SH-SY5Y (cell line): ENCODE measurements around the gene PUDP.

Source experiments
- GATA2 ChIP-seq: IDR thresholded peaks from 2 replicates; pipeline ENCODE4 v1.6.1; 2011; ENCODE audit warnings: mild to moderate bottlenecking, low read depth, low read length
- GATA3 ChIP-seq: IDR thresholded peaks from 2 replicates; pipeline ENCODE4 v1.6.1; 2011; ENCODE audit warnings: low read depth, mild to moderate bottlenecking, low read length, moderate library complexity

PUDP gene

DNA sequence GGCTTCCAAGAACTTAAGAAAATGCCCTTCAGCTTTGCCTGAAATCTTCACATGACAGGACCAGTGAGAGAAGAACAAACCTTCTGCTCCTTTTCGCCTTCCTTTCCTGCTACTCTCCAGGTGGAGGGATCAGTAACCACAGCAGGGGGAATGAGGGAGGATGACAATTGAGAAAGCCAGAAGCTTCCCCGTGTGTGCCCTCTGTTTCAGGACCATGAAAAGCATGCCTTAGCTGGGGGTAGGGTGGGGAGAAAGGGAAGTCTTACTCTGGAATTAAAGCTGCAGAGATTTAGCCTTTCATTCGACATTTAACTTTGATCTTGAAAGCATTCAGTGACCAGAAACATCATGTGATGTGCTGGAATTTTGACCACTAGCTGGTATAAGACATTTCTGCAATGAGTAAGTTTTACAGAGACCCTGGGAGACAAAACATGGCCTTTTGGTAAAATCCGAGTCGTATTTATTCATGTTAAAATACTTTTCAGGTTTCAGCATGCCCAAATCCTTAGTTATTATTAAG, 10.6 kb upstream of the PUDP start:
- no peak for TF ChIP-seq GATA2
- TF ChIP-seq GATA3: no peak

DNA sequence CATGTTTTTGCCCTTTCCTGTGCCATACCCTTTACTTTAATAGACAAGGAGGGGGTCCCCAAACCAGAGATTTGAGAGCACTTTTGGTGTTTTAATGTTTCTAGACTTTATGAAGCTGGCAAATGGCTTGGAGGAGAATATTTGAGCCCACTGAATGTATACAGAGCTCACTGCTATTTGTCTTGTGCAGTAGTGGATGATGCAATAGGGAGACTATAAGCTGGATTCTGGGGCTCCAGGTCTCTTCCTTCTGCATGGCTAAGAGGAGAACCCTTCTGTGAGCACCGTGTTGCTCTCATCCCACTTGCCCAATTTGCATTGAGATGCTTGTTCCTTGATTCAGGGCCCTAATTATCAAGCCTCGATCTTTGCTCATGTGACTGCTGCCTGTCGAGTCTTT, 8.9 kb upstream of the PUDP start:
- no peak for TF ChIP-seq GATA3
- no peak for TF ChIP-seq GATA2

GRCh38 chrX:7155163-7155562, 7.2 kb upstream of the PUDP start:
- TF ChIP-seq GATA3: no peak
- no peak for TF ChIP-seq GATA2

GRCh38 chrX:7154041-7154597, 6.2 kb upstream of the PUDP start:
- no peak for TF ChIP-seq GATA2
- TF ChIP-seq GATA3: no peak

DNA sequence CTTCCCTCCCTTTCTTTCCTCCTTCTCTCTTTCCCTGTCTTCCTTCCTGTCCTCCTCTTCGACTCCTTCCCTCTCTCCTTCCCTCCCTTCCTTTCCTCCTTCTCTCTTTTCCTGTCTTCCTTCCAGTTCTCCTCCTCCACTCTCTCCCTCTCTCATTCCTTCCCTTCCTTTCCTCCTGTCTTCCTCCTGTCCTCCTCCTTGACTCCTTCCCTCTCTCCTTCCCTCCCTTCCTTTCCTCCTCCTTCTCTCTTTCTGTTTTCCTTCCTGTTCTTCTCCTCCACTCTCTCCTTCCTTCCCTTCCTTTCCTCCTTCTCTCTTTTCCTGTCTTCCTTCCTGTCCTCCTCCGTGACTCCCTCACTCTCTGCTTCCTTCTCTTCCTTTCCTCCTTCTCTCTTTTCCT, 5.3 kb upstream of the PUDP start:
- TF ChIP-seq GATA2: no peak
- TF ChIP-seq GATA3: no peak

GRCh38 chrX:7149411-7149810, 1.5 kb upstream of the PUDP start:
- TF ChIP-seq GATA2 (no peak), GATA3 (no peak)

- no peak for TF ChIP-seq GATA2
- no peak for TF ChIP-seq GATA3
Measured at GRCh38 chrX:7147413-7147977, 458 bp downstream of the PUDP start, which contains the start of gene STS. Gene STS, plus strand, starts transcription at chrX:7147712. Its CDS starts 105,488 bp downstream, at chrX:7253200.

DNA sequence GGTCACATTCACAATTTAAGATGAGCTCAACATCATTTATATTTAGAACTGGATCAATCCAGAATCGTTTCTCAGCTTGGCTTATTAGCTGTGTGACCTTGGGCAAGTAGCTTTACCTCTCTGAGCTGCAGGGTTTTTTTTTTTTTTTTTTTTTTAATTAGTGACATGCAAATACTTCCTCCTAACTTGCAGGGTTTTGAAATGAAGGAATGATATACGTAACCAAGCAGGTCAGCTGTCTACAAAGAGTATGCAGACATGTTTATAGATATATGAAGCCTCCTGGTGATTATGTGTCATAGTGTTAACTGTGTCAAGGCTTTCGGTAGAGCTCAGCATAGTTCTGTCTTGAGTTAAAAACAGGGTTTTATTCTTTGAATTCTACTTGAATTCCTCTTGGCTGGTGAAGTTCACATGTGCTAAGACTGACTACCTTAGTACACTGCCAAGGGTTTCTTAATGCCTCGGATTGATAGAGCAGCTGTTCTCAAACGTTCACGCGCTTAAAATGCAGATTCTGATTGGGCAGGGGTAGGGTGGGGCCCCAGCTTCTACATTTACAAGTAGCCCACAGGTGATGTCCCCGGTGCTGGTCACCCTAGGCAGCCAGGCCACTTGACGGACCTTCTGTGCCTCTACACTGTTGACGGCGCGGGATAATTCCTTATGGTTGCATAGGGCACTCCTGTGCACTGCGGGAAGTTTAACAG, 1.1 kb downstream of the PUDP start:
- TF ChIP-seq GATA3 (no peak), GATA2 (no peak)

DNA sequence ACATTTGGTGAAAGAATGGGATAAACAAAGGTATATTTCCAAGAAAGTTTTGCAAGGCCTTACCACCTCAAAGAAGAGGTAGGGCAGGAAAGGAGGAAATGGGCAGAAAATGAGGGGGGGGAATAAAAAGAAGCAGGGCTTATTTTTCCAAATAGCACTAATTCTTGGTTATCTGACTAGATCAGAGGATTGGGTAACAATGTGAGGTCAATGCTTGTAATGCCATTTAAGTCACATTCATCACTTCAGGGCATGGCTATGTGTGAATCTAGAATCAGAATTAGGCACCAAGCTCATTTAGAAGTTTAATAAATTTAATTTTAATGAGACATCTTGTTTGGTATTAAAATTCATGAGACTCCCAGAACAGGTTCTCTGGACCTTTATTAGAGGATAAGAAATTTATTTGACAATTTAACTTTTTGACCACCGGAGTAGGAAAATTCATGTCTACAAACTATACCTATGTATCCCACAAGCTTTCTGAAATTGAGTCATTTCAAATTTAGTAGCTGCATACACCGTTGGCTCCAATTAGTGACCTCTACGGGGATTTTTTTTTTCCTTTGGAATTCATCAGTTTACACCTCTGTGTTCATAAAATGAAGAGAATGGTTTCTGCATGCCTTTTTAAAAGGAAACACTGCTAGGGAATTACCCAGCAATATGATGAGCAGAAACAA, 1.8 kb downstream of the PUDP start:
- TF ChIP-seq GATA3: no peak
- no peak for TF ChIP-seq GATA2

DNA sequence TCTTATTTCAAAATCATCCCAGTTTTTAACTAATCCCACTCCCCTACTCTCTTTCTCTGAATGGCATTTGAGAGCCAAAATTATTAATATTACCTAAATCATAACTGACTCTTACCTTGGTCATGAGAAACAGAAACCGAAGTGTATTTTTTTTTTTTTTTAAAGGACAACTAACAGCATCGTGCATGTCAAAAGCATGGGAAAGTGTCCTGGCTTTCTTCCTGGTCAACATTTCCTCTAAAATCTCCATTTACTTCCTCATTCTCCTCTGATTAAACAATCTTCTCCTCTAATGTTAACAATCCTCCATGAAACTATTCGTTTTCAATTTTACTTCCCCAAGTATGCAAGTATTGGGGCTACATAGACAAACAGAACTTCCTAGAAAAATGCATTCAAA, 2.5 kb downstream of the PUDP start:
- TF ChIP-seq GATA3 (no peak), GATA2 (no peak)

DNA sequence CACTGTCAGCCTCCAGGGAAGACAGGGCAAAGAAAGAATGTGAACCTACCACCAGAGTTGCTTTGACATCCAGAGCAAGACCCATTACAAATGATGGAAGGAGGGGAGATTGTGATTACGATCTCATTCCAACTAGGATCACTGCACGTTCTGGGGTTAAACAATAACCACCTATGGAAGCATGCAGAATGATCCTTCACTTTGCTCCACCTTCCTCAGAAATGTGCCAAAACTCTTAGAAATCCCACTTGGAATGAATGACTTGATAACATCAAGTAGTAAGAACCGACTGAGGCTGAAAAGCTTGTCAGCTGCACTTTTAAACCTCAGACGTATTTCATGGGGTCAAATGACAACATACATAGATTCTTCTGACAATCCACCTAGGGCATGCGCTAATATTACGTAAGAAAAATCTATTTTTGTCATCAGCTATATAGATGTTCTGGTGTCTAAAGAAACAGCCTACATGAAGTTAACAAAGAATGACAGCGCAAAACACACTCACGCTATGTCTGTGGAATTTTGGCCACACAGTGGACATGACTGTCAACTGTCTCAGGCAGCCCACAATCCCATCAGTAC, 3.9 kb downstream of the PUDP start:
- TF ChIP-seq GATA3 (no peak), GATA2 (no peak)

DNA sequence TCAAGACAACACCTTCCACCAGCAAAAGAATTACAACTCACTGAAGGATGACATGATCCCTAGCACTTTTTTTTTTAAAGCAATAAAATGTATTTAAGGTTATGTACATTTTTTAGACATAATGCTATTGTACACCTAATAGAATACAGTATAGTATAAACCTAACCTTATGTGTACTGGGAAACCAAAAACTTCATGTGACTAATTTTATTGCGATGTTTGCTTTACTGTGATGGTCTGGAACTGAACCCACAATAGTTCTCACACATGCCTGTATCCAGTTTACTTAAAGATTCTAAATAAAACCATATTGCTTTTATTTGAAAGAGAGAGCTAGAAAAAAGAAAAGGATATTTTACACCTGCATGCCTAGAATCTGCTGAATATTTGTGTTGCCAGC, 4.9 kb downstream of the PUDP start:
- TF ChIP-seq GATA3: no peak
- no peak for TF ChIP-seq GATA2

- no peak for TF ChIP-seq GATA3
- TF ChIP-seq GATA2: no peak
Measured at GRCh38 chrX:7139202-7140081, 8.5 kb downstream of the PUDP start.

DNA sequence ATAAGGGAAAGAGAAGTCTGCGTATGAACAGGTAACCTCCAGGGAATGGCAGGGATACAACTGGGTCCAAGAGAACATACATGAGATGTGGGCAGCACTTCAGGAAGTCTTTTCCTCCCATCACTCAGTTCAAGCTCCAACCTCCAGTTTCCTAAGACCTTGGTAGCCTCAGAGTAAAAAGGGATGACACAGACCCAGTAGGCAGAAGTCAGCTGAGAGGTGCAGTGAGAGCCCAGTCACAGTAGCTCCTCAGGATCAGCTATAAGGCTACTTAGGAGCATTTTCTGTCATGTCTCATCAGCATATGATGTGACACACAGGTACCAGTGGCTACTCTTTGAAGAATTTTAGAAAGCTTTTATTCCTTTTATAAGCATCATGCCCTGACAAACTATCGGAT, 13.0 kb downstream of the PUDP start:
- TF ChIP-seq GATA3 (no peak), GATA2 (no peak)
